ENCODE measurements around the gene CCSAP.

CCSAP gene

GRCh38 chr1:229285440-229285839, 57.4 kb downstream of the CCSAP start:
- no peak for DNase-seq

GRCh38 chr1:229284887-229285286, 58.0 kb downstream of the CCSAP start:
- DNase-seq, result no peak

GRCh38 chr1:229283183-229283611, 59.6 kb downstream of the CCSAP start:
- no peak for DNase-seq

- DNase-seq, result no peak
These were observed 60.5 kb downstream of the CCSAP start for GRCh38 chr1:229282295-229282823.

- no peak for DNase-seq
These were observed 61.4 kb downstream of the CCSAP start for GRCh38 chr1:229281339-229281926.

- no peak for DNase-seq
These were observed 61.9 kb downstream of the CCSAP start for GRCh38 chr1:229280921-229281320.

GRCh38 chr1:229280037-229280828, 62.6 kb downstream of the CCSAP start:
- no peak for DNase-seq

- DNase-seq, result no peak
These were observed 63.6 kb downstream of the CCSAP start for GRCh38 chr1:229279242-229279641.

GRCh38 chr1:229278120-229278741, 64.6 kb downstream of the CCSAP start:
- no peak for DNase-seq

GRCh38 chr1:229275005-229275404, 67.8 kb downstream of the CCSAP start:
- DNase-seq, result no peak

- DNase-seq, result no peak
These were observed 69.2 kb downstream of the CCSAP start for GRCh38 chr1:229273507-229274232.

GRCh38 chr1:229272164-229273158, 70.4 kb downstream of the CCSAP start:
- DNase-seq, result no peak

- DNase-seq, result no peak
These were observed 71.2 kb downstream of the CCSAP start for GRCh38 chr1:229271448-229272159.

All from KG1 (cell line).